Activated T-helper 1 cell treated with anti-CD3 and anti-CD28 coated beads, Interleukin-12 subunit alpha, Interleukin-12 subunit beta, Interleukin-2, Interleukin-4 antibody, amounts not matched to agents 30 ng/mL and 10 ng/mL and 1 ng/mL, durations not matched to agents 14 hours and 24 hours and 36 hours (primary cell): ENCODE data around the gene MAP3K4. TPM values are rescaled to one million over a fixed set of nuclear protein-coding genes. Genes with fewer than 3 reads are reported as not detected.
"Not testable (repeated sequence)": the region's sequence is repeated elsewhere in the genome, so short reads cannot be mapped to it uniquely, and the experiment has no call there.

Source experiments
- DNase-seq: peaks from one replicate; pipeline ENCODE4 v3.0.0; 2021; ENCODE audit warnings: low spot score
- H3K27ac Mint-ChIP-seq: one replicate; pipeline ENCODE4 v1.8.0; 2021; ENCODE audit warnings: mild to moderate bottlenecking, mixed read lengths
- H3K27me3 Mint-ChIP-seq: one replicate; pipeline ENCODE4 v1.8.0; 2022; ENCODE audit warnings: mild to moderate bottlenecking, moderate library complexity, mixed read lengths; ENCODE audit not compliant: insufficient read depth
- H3K36me3 Mint-ChIP-seq: one replicate; pipeline ENCODE4 v1.8.0; 2021; ENCODE audit warnings: low read depth, mixed read lengths
- H3K4me1 Mint-ChIP-seq: one replicate; pipeline ENCODE4 v1.8.0; 2021; ENCODE audit warnings: low read depth, mixed read lengths
- H3K4me3 Mint-ChIP-seq: one replicate; pipeline ENCODE4 v1.8.0; 2021; ENCODE audit warnings: mild to moderate bottlenecking, moderate library complexity, mixed read lengths
- H3K9me3 Mint-ChIP-seq: one replicate; pipeline ENCODE4 v1.8.0; 2021; ENCODE audit warnings: mixed read lengths
- intact Hi-C: fragments of 100-400 bp; cut with micrococcal nuclease; formaldehyde crosslinking; loops from one replicate; pipeline ENCODE4 v1.15.1; 2024
- total RNA-seq: library from RNA; stranded (reverse); gene quantifications from 2 replicates; pipeline ENCODE4 v1.2.3, GENCODE V29; 2022

MAP3K4 gene
- total RNA-seq, 1 donor from 2014 or later = 47.0 TPM

- intact Hi-C loops = no loop called here
- Mint-ChIP-seq H3K4me1 (no peaks in the 10 kb centered on the region), H3K4me3 (no peak overlapping the region), H3K36me3 (no peaks in the 10 kb centered on the region), H3K27me3 (no peaks in the 10 kb centered on the region), H3K27ac (no peak overlapping the region), H3K9me3 (no peaks in the 10 kb centered on the region)
- no peak for DNase-seq
These were observed 31.7 kb upstream of the MAP3K4 start for GRCh38 chr6:160959726-160960435.

- Mint-ChIP-seq H3K9me3 (no peaks in the 10 kb centered on the region), H3K4me1 (no peaks in the 10 kb centered on the region), H3K4me3 (no peak overlapping the region), H3K36me3 (no peaks in the 10 kb centered on the region), H3K27me3 (no peaks in the 10 kb centered on the region), H3K27ac (no peak overlapping the region)
- DNase-seq = no peak
- intact Hi-C loops = no loop called here
These were observed 30.7 kb upstream of the MAP3K4 start for GRCh38 chr6:160960839-160961238.

- Mint-ChIP-seq H3K4me3 (no peak overlapping the region), H3K36me3 (no peaks in the 10 kb centered on the region), H3K27ac (no peak overlapping the region), H3K9me3 (no peaks in the 10 kb centered on the region), H3K27me3 (peaks cover 2% of the 10 kb centered on the region), H3K4me1 (no peaks in the 10 kb centered on the region)
- intact Hi-C loops = no loop called here
- no peak for DNase-seq
These were observed 28.5 kb upstream of the MAP3K4 start for GRCh38 chr6:160962835-160963623.

GRCh38 chr6:160963651-160964050, 27.9 kb upstream of the MAP3K4 start:
- H3K27ac Mint-ChIP-seq = no peak overlapping the region
- H3K9me3 Mint-ChIP-seq = no peaks in the 10 kb centered on the region
- H3K27me3 Mint-ChIP-seq = peaks cover 2% of the 10 kb centered on the region
- H3K4me1 Mint-ChIP-seq = no peaks in the 10 kb centered on the region
- intact Hi-C loops = no loop called here
- DNase-seq = no peak
- H3K36me3 Mint-ChIP-seq = no peaks in the 10 kb centered on the region
- no peak overlapping the region for H3K4me3 Mint-ChIP-seq

- Mint-ChIP-seq H3K4me3 (no peak overlapping the region), H3K9me3 (no peaks in the 10 kb centered on the region), H3K27me3 (peaks cover 2% of the 10 kb centered on the region), H3K27ac (no peak overlapping the region), H3K36me3 (no peaks in the 10 kb centered on the region), H3K4me1 (no peaks in the 10 kb centered on the region)
- intact Hi-C loops = no loop called here
- DNase-seq = no peak
These were observed 25.7 kb upstream of the MAP3K4 start for GRCh38 chr6:160965893-160966292.

- H3K27me3 Mint-ChIP-seq = peaks cover 3% of the 10 kb centered on the region
These were observed 24.9 kb upstream of the MAP3K4 start for GRCh38 chr6:160966493-160967229.

GRCh38 chr6:160967351-160967750, 24.2 kb upstream of the MAP3K4 start:
- no peaks in the 10 kb centered on the region for H3K36me3 Mint-ChIP-seq
- no peak overlapping the region for H3K4me3 Mint-ChIP-seq
- intact Hi-C loops = no loop called here
- DNase-seq = no peak
- no peaks in the 10 kb centered on the region for H3K4me1 Mint-ChIP-seq
- no peak overlapping the region for H3K27ac Mint-ChIP-seq
- peaks cover 4% of the 10 kb centered on the region for H3K27me3 Mint-ChIP-seq
- H3K9me3 Mint-ChIP-seq = no peaks in the 10 kb centered on the region

More at GRCh38 chr6:160966493-160967229, 24.9 kb upstream of the MAP3K4 start:
- DNase-seq = no peak
- intact Hi-C loops = no loop called here
- Mint-ChIP-seq H3K4me1 (no peaks in the 10 kb centered on the region), H3K27ac (no peak overlapping the region), H3K9me3 (no peaks in the 10 kb centered on the region), H3K36me3 (no peaks in the 10 kb centered on the region), H3K4me3 (no peak overlapping the region)

GRCh38 chr6:160967833-160968232, 23.7 kb upstream of the MAP3K4 start:
- intact Hi-C loops = no loop called here
- H3K4me3 Mint-ChIP-seq = no peak overlapping the region
- H3K36me3 Mint-ChIP-seq = no peaks in the 10 kb centered on the region
- H3K4me1 Mint-ChIP-seq = no peaks in the 10 kb centered on the region
- no peak overlapping the region for H3K27ac Mint-ChIP-seq
- H3K27me3 Mint-ChIP-seq = peaks cover 4% of the 10 kb centered on the region
- H3K9me3 Mint-ChIP-seq = no peaks in the 10 kb centered on the region
- no peak for DNase-seq

- Mint-ChIP-seq H3K4me3 (no peak overlapping the region), H3K27ac (no peak overlapping the region), H3K27me3 (peaks cover 6% of the 10 kb centered on the region), H3K4me1 (no peaks in the 10 kb centered on the region), H3K36me3 (no peaks in the 10 kb centered on the region), H3K9me3 (no peaks in the 10 kb centered on the region)
- no peak for DNase-seq
- intact Hi-C loops = no loop called here
These were observed 20.4 kb upstream of the MAP3K4 start for GRCh38 chr6:160971171-160971570.

GRCh38 chr6:160972111-160972510, 19.5 kb upstream of the MAP3K4 start:
- H3K4me3 Mint-ChIP-seq = no peak overlapping the region
- no peak for DNase-seq
- no peaks in the 10 kb centered on the region for H3K4me1 Mint-ChIP-seq
- H3K27me3 Mint-ChIP-seq = peaks cover 6% of the 10 kb centered on the region
- intact Hi-C loops = no loop called here
- no peak overlapping the region for H3K27ac Mint-ChIP-seq
- no peaks in the 10 kb centered on the region for H3K36me3 Mint-ChIP-seq
- no peaks in the 10 kb centered on the region for H3K9me3 Mint-ChIP-seq

- intact Hi-C loops, H3K36me3 Mint-ChIP-seq, H3K27me3 Mint-ChIP-seq, DNase-seq, H3K4me1 Mint-ChIP-seq, H3K27ac Mint-ChIP-seq, H3K4me3 Mint-ChIP-seq, H3K9me3 Mint-ChIP-seq: not testable (repeated sequence)
These were observed 19.0 kb upstream of the MAP3K4 start for GRCh38 chr6:160972594-160972993.

GRCh38 chr6:160973311-160974250, 18.0 kb upstream of the MAP3K4 start:
- Mint-ChIP-seq H3K4me3 (no peak overlapping the region), H3K4me1 (no peaks in the 10 kb centered on the region), H3K27me3 (peaks cover 4% of the 10 kb centered on the region), H3K36me3 (no peaks in the 10 kb centered on the region), H3K9me3 (no peaks in the 10 kb centered on the region), H3K27ac (no peak overlapping the region)
- DNase-seq = no peak
- intact Hi-C loops = no loop called here
